ENCODE results near the gene GMDS. TPM values are rescaled to one million over a fixed set of nuclear protein-coding genes. Genes with fewer than 3 reads are reported as not detected.
A peak's percentile ranks its signal among the peaks of the same experiment; 100 is the strongest.

GMDS gene
- total RNA-seq, 2 experiments from 2014 or later = 13.9 to 16.4 TPM

- Mint-ChIP-seq H3K4me1 (ENCODE audit: low read depth) (peaks cover 6% of the 10 kb centered on the region), H3K36me3 (ENCODE audit: low read depth) (peaks cover 13% of the 10 kb centered on the region), H3K27me3 (peaks cover 66% of the 10 kb centered on the region), H3K9me3 (no peaks in the 10 kb centered on the region), H3K27ac (no peak overlapping the region), H3K4me3 (no peak overlapping the region)
- POLR2A ChIA-PET = no interaction called here
- H3K27ac ChIP-seq (ENCODE audit: low read depth in 1 of 2, low read length in 2 of 2) = no peak overlapping the region
- peaks cover 0 to 34% of the 10 kb centered on the region in 2 experiments for H3K9me3 ChIP-seq (ENCODE audit: control insufficient read depth in 1 of 2, insufficient read depth in 1 of 2, low read length in 2 of 2)
- peaks cover 61 to 89% of the 10 kb centered on the region in 2 experiments for H3K27me3 ChIP-seq (ENCODE audit: control insufficient read depth in 1 of 2, insufficient read depth in 2 of 2, low read length in 2 of 2)
- H3K4me1 ChIP-seq (ENCODE audit: insufficient read depth, low read length) = peaks cover 24% of the 10 kb centered on the region
- H3K36me3 ChIP-seq (ENCODE audit: insufficient read depth, low read length) = no peaks in the 10 kb centered on the region
- H3K4me3 ChIP-seq (ENCODE audit: low read length) = no peak overlapping the region
- peak in 1 of 14 experiments; percentile 31 for DNase-seq
- TF ChIP-seq, protein P1, sequence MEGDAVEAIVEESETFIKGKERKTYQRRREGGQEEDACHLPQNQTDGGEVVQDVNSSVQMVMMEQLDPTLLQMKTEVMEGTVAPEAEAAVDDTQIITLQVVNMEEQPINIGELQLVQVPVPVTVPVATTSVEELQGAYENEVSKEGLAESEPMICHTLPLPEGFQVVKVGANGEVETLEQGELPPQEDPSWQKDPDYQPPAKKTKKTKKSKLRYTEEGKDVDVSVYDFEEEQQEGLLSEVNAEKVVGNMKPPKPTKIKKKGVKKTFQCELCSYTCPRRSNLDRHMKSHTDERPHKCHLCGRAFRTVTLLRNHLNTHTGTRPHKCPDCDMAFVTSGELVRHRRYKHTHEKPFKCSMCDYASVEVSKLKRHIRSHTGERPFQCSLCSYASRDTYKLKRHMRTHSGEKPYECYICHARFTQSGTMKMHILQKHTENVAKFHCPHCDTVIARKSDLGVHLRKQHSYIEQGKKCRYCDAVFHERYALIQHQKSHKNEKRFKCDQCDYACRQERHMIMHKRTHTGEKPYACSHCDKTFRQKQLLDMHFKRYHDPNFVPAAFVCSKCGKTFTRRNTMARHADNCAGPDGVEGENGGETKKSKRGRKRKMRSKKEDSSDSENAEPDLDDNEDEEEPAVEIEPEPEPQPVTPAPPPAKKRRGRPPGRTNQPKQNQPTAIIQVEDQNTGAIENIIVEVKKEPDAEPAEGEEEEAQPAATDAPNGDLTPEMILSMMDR (IDR thresholded peaks at IDR 0.05) = no peak
- no peak for ATAC-seq (ENCODE audit: poor library complexity)
- intact Hi-C loops (cut with DNase I, micrococcal nuclease) = no loop called here
- CTCF ChIA-PET = no interaction called here
Observed at GRCh38 chr6:1618311-1619097, 626.9 kb downstream of the GMDS start.

- Histone ChIP-seq H3K36me3 (ENCODE audit: insufficient read depth, low read length) (no peaks in the 10 kb centered on the region), H3K27ac (ENCODE audit: low read depth in 1 of 2, low read length in 2 of 2) (no peak overlapping the region), H3K4me3 (ENCODE audit: low read length) (no peak overlapping the region), H3K4me1 (ENCODE audit: insufficient read depth, low read length) (peaks cover 25% of the 10 kb centered on the region), H3K9me3 (ENCODE audit: control insufficient read depth in 1 of 2, insufficient read depth in 1 of 2, low read length in 2 of 2) (peaks cover 0 to 34% of the 10 kb centered on the region in 2 experiments), H3K27me3 (ENCODE audit: control insufficient read depth in 1 of 2, insufficient read depth in 2 of 2, low read length in 2 of 2) (peaks cover 68 to 90% of the 10 kb centered on the region in 2 experiments)
- peaks cover 66% of the 10 kb centered on the region for H3K27me3 Mint-ChIP-seq
- H3K9me3 Mint-ChIP-seq = no peaks in the 10 kb centered on the region
- ATAC-seq (ENCODE audit: poor library complexity) = no peak
- intact Hi-C loops (cut with DNase I, micrococcal nuclease) = no loop called here
- TF ChIP-seq, protein P1 (IDR thresholded peaks at IDR 0.05) = no peak
- no peak overlapping the region for H3K4me3 Mint-ChIP-seq
- H3K27ac Mint-ChIP-seq = no peak overlapping the region
- ChIA-PET POLR2A (no interaction called here), CTCF (no interaction called here)
- peak in 1 of 14 experiments; percentile 14 for DNase-seq
- peaks cover 15% of the 10 kb centered on the region for H3K4me1 Mint-ChIP-seq (ENCODE audit: low read depth)
- peaks cover 7% of the 10 kb centered on the region for H3K36me3 Mint-ChIP-seq (ENCODE audit: low read depth)
Observed at GRCh38 chr6:1617466-1618310, 627.7 kb downstream of the GMDS start.

GRCh38 chr6:1616701-1617463 lies 628.5 kb downstream of the GMDS start:
- H3K27ac Mint-ChIP-seq = no peak overlapping the region
- H3K4me1 Mint-ChIP-seq (ENCODE audit: low read depth) = peaks cover 19% of the 10 kb centered on the region
- Histone ChIP-seq H3K27me3 (ENCODE audit: control insufficient read depth in 1 of 2, insufficient read depth in 2 of 2, low read length in 2 of 2) (peaks cover 74 to 92% of the 10 kb centered on the region in 2 experiments), H3K36me3 (ENCODE audit: insufficient read depth, low read length) (no peaks in the 10 kb centered on the region), H3K9me3 (ENCODE audit: control insufficient read depth in 1 of 2, insufficient read depth in 1 of 2, low read length in 2 of 2) (peaks cover 0 to 34% of the 10 kb centered on the region in 2 experiments), H3K27ac (ENCODE audit: low read depth in 1 of 2, low read length in 2 of 2) (no peak overlapping the region), H3K4me3 (ENCODE audit: low read length) (no peak overlapping the region), H3K4me1 (ENCODE audit: insufficient read depth, low read length) (peaks cover 30% of the 10 kb centered on the region)
- TF ChIP-seq, protein P1 (IDR thresholded peaks at IDR 0.05) = no peak
- H3K4me3 Mint-ChIP-seq = no peak overlapping the region
- intact Hi-C loops (cut with DNase I, micrococcal nuclease) = no loop called here
- ATAC-seq (ENCODE audit: poor library complexity) (no peak), DNase-seq (peak in 1 of 14 experiments; percentile 5)
- H3K9me3 Mint-ChIP-seq = no peaks in the 10 kb centered on the region
- ChIA-PET CTCF (no interaction called here), POLR2A (no interaction called here)
- peaks cover 66% of the 10 kb centered on the region for H3K27me3 Mint-ChIP-seq
- peaks cover 4% of the 10 kb centered on the region for H3K36me3 Mint-ChIP-seq (ENCODE audit: low read depth)

Data from CD4-positive, alpha-beta T cell (primary cell).